ENCODE measurements around the gene BPIFA3.

- TF ChIP-seq CTCF (IDR thresholded peaks at IDR 0.05) (no peak), EP300 (IDR thresholded peaks at IDR 0.05) (no peak), POLR2A (IDR thresholded peaks at IDR 0.05) (no peak)
These were observed 35.6 kb upstream of the BPIFA3 start for GRCh38 chr20:33181482-33182093.

All from stomach (tissue), 4 donors.